Measurements from ENCODE around the gene PHACTR3.

PHACTR3 gene

DNA sequence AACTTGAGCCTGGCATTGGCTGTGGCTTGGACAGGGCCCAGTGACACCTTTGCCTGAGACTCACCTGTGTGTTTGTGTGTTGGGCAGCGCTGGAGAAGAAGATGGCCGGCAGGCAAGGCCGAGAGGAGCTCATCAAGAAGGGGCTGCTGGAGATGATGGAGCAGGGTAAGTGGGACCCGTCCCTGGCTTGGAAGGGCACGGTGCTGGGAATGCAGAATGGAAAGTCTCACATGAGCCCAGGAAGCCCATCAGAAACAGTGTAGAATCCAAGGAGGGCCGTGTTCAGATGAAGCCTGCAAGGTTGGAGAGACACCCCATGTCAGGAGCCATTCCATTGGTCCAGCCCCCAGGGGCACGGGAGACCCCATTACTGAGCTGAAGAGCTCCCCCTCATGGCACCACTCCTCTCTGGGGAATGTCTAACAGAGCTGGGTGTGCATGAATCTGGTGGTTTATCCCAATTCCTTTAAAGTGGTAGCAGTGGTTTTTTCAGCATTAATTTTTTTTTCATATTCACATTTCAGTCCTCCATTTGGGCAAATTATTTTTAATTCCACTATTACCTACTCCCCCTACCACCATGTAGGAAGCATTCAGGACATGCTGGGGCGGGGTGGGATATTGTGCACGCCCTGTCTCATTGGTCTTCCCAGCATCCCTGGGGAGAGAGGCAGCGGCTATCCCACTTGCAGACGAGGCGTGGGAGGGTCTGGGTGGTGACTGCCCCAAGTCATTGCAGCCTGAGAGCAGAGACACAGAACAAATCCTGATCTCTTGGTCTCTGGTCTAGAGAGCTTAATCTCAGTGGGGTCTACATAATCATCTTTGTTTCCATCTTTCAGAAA is 143.6 kb downstream of the PHACTR3 start:
- DNase-seq (ENCODE audit: low read depth): no peak
- no peak overlapping the region for H3K4me3 ChIP-seq (ENCODE audit: low read depth, low read length)
- TF ChIP-seq, protein P1, sequence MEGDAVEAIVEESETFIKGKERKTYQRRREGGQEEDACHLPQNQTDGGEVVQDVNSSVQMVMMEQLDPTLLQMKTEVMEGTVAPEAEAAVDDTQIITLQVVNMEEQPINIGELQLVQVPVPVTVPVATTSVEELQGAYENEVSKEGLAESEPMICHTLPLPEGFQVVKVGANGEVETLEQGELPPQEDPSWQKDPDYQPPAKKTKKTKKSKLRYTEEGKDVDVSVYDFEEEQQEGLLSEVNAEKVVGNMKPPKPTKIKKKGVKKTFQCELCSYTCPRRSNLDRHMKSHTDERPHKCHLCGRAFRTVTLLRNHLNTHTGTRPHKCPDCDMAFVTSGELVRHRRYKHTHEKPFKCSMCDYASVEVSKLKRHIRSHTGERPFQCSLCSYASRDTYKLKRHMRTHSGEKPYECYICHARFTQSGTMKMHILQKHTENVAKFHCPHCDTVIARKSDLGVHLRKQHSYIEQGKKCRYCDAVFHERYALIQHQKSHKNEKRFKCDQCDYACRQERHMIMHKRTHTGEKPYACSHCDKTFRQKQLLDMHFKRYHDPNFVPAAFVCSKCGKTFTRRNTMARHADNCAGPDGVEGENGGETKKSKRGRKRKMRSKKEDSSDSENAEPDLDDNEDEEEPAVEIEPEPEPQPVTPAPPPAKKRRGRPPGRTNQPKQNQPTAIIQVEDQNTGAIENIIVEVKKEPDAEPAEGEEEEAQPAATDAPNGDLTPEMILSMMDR (conservative IDR thresholded peaks at IDR 0.05; ENCODE audit: low read depth, low read length): no peak

DNA sequence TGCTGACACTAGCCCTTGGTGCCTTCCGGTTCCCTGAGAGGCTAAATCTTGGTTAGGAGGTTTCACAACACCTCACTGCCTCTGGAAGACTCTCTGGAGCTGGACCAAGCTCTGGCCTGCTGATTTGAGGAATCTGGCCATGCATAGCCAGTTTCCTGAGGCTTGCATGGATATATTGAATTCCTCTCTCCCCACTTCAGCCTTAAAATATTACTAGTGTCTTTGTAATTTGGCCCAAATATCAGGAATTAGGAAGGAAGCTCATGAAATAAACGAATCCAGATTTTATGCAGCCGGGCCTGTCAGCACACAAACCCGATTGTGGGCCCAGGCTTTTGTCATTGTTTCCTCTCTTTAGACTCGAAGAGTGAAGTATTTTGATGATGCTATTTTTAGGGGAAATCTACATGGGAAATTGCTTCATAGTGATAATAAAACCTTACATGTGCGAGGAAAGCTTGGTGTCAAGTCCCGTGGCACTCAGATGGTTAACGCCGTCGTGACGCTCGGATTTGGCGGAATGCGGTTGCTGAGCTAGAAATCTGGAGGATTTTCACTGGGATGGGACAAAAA is 144.4 kb downstream of the PHACTR3 start:
- DNase-seq (ENCODE audit: low read depth): no peak
- TF ChIP-seq, protein P1 (conservative IDR thresholded peaks at IDR 0.05; ENCODE audit: low read depth, low read length): no peak
- H3K4me3 ChIP-seq (ENCODE audit: low read depth, low read length): no peak overlapping the region

DNA sequence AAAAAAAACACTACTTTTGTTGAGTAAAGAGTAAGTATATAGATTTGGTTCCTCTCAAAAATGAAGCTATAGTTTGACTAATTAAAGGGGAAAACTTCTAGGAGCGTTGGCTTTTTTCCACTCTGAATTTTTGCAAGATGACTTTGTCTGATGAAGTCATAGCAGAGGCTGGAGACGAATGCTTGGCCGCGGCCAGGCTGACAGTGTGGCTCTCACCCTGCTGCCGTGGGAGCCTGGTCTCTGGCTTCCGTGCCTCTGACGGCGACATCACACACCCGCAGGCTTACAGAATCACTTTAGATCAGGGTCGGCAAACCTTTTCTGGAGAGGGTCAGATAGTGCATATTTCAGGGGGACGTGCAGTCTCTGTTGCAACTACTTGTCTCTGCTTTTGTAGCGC is 145.0 kb downstream of the PHACTR3 start:
- no peak overlapping the region for H3K4me3 ChIP-seq (ENCODE audit: low read depth, low read length)
- DNase-seq (ENCODE audit: low read depth): no peak
- TF ChIP-seq, protein P1 (conservative IDR thresholded peaks at IDR 0.05; ENCODE audit: low read depth, low read length): no peak

DNA sequence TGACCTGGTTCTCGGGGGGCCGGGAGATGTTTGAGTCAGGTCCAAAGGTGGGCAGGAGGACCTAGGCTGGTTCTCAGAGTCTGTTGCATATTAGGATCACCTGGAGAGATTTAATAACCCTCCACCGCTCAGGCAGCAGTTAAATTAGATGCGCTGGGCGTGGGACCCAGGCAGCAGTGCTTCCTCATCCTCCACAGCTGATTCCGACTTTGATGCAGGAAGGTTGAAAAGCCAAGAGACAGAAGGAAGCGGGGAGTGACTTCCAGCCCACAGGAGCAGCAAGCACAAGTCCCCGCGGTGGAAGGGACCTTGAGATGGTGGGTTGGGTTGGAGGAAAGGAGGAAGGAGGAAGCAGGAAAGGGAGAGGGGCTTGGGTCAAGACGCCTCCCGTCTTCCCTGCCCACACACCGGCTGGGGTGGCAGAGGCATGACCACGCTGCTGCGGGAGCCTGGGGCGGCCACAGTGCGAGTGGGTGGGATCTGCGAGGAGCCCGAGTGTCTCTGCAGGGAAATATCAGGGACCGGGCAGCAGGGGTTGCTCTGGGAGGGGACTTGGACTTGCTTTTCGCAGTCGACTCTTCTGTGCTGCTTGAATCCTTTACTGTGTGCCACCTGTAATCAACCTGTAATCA is 146.0 kb downstream of the PHACTR3 start:
- TF ChIP-seq, protein P1 (conservative IDR thresholded peaks at IDR 0.05; ENCODE audit: low read depth, low read length): no peak
- no peak for DNase-seq (ENCODE audit: low read depth)
- H3K4me3 ChIP-seq (ENCODE audit: low read depth, low read length): no peak overlapping the region

DNA sequence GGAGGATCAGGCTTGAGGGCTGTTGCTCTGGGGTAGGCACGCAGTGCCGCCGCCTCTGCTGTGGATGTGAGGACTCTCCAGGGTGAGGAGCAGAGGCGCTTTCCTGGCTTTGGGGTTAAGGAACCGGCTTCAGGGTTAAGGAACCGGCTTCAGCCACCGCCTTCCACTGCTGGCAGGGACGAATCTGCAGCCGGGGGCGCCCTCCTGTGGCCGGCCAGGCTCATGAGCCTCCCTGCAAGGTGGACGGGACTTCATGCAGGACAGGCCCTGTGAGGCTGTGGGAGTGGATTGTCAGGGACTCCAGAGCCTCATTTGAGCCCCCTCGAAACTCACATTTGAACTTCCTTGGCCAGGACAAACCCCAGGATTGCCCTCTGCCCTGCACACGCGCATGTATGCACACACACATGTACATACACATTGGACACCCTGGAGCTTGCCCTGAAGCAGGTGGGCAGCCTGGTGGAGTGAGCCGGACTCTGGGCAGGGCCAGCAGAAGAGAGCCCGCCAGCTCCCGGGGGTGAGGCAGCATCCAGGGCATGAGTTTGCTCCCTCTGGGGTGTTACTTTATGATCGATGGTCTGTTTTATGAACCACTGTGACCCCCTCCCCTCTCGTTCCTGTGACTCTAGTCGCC is 146.9 kb downstream of the PHACTR3 start:
- H3K4me3 ChIP-seq (ENCODE audit: low read depth, low read length): no peak overlapping the region
- peak; percentile 33 for DNase-seq (ENCODE audit: low read depth)
- TF ChIP-seq, protein P1 (conservative IDR thresholded peaks at IDR 0.05; ENCODE audit: low read depth, low read length): peak; percentile 50

DNA sequence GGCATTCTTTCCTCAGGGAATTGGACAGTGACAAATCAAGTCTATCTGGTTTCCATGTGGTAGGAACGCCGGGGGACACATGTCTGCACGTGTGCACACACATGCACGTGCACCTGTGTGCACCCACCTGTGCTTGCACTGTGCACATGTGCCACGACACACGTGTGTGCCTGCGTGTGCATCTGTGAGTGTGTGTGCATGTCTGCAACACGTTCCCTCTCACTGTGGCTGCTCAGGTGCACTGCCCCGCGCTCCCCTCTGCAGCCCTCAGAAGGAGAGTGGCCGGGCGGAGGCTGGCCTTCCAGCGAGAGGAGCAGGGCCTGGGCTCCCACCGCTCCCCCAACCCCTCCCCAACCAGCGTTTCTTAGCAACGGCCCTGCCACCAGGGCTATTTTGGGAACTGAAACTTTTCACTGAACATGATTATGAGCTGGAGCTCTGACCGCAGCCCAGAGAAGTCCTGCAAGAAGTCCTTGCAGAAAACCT is 147.8 kb downstream of the PHACTR3 start:
- no peak overlapping the region for H3K4me3 ChIP-seq (ENCODE audit: low read depth, low read length)
- TF ChIP-seq, protein P1 (conservative IDR thresholded peaks at IDR 0.05; ENCODE audit: low read depth, low read length): no peak
- DNase-seq (ENCODE audit: low read depth): no peak

Data from choroid plexus epithelial cell (primary cell).